TTC549 (cell line): ENCODE data around the gene ALCAM.

Source experiments
- FAIRE-seq: peaks from 2 replicates; lab custom pipeline; 2012; peaks lifted over from hg19 to GRCh38; lab: Jason Lieb, UNC

The ALCAM gene

GRCh38 chr3:105356988-105357387, 9.7 kb upstream of the ALCAM start:
- no peak for FAIRE-seq

GRCh38 chr3:105359098-105359762, 7.5 kb upstream of the ALCAM start:
- no peak for FAIRE-seq

- FAIRE-seq = no peak
Observed at GRCh38 chr3:105360003-105360402, 6.7 kb upstream of the ALCAM start.

GRCh38 chr3:105362021-105362665, 4.6 kb upstream of the ALCAM start:
- no peak for FAIRE-seq

GRCh38 chr3:105364128-105364527, 2.6 kb upstream of the ALCAM start:
- FAIRE-seq = no peak

GRCh38 chr3:105365081-105365390, 1.7 kb upstream of the ALCAM start:
- no peak for FAIRE-seq

GRCh38 chr3:105365391-105366325, 1.1 kb upstream of the ALCAM start:
- no peak for FAIRE-seq

GRCh38 chr3:105367063-105367405, 325 bp downstream of the ALCAM start:
- FAIRE-seq = no peak

GRCh38 chr3:105367406-105368213, 901 bp downstream of the ALCAM start:
- no peak for FAIRE-seq

- FAIRE-seq = no peak
Observed at GRCh38 chr3:105368566-105369499, 2.1 kb downstream of the ALCAM start.

- FAIRE-seq = no peak
Observed at GRCh38 chr3:105369500-105370371, 3.0 kb downstream of the ALCAM start.

- no peak for FAIRE-seq
Observed at GRCh38 chr3:105373383-105373782, 6.7 kb downstream of the ALCAM start.

GRCh38 chr3:105375750-105376511, 9.2 kb downstream of the ALCAM start:
- FAIRE-seq = no peak

- FAIRE-seq = no peak
Observed at GRCh38 chr3:105377716-105378115, 11.0 kb downstream of the ALCAM start.

GRCh38 chr3:105385179-105385578, 18.5 kb downstream of the ALCAM start:
- no peak for FAIRE-seq

GRCh38 chr3:105385819-105386508, 19.3 kb downstream of the ALCAM start:
- FAIRE-seq = no peak

- no peak for FAIRE-seq
Observed at GRCh38 chr3:105387122-105387751, 20.5 kb downstream of the ALCAM start.

- FAIRE-seq = no peak
Observed at GRCh38 chr3:105388176-105388575, 21.5 kb downstream of the ALCAM start.
